Measurements from ENCODE around the gene HSD17B12. TPM values are rescaled to one million over a fixed set of nuclear protein-coding genes. Genes with fewer than 3 reads are reported as not detected.

HSD17B12 gene
- total RNA-seq, 1 donor from 2014 or later: 84.7 TPM

DNA sequence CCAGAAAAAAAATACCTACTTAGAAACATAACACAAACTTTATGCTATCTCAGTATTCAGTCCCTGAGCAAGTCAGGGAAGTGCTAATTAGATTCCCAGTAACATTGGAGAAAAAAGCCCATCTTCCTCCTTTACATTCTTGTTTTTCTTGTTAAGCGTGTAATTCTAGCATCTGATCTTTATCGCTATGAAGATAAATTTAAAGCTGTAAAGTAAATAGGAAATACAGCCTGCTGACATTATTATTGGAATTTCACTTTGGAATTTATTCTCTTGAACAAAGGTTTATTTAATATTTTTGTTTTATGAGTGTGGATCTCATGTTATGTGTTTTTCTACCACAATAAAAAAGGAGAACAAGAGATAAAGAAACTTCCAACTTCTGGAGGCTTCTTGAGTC is 214.0 kb downstream of the HSD17B12 start:
- TF ChIP-seq, protein P1, sequence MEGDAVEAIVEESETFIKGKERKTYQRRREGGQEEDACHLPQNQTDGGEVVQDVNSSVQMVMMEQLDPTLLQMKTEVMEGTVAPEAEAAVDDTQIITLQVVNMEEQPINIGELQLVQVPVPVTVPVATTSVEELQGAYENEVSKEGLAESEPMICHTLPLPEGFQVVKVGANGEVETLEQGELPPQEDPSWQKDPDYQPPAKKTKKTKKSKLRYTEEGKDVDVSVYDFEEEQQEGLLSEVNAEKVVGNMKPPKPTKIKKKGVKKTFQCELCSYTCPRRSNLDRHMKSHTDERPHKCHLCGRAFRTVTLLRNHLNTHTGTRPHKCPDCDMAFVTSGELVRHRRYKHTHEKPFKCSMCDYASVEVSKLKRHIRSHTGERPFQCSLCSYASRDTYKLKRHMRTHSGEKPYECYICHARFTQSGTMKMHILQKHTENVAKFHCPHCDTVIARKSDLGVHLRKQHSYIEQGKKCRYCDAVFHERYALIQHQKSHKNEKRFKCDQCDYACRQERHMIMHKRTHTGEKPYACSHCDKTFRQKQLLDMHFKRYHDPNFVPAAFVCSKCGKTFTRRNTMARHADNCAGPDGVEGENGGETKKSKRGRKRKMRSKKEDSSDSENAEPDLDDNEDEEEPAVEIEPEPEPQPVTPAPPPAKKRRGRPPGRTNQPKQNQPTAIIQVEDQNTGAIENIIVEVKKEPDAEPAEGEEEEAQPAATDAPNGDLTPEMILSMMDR (IDR thresholded peaks at IDR 0.05; ENCODE audit: insufficient read depth, low read length, poor library complexity, severe bottlenecking): no peak
- DNase-seq (ENCODE audit: low read depth): no peak
- H3K4me3 ChIP-seq (ENCODE audit: low read depth, low read length): no peak overlapping the region
- no peaks in the 10 kb centered on the region for H3K27me3 ChIP-seq (ENCODE audit: control insufficient read depth, insufficient read depth, low read length)
- H3K36me3 ChIP-seq (ENCODE audit: control insufficient read depth, insufficient read depth, low read length): peaks cover 2% of the 10 kb centered on the region

- peaks cover 2% of the 10 kb centered on the region for H3K36me3 ChIP-seq (ENCODE audit: control insufficient read depth, insufficient read depth, low read length)
- no peak overlapping the region for H3K4me3 ChIP-seq (ENCODE audit: low read depth, low read length)
- H3K27me3 ChIP-seq (ENCODE audit: control insufficient read depth, insufficient read depth, low read length): no peaks in the 10 kb centered on the region
- DNase-seq (ENCODE audit: low read depth): no peak
- TF ChIP-seq, protein P1 (IDR thresholded peaks at IDR 0.05; ENCODE audit: insufficient read depth, low read length, poor library complexity, severe bottlenecking): no peak
Observed at GRCh38 chr11:43895601-43896000, 215.1 kb downstream of the HSD17B12 start.

GRCh38 chr11:43898574-43898973 is 218.0 kb downstream of the HSD17B12 start:
- Histone ChIP-seq H3K36me3 (ENCODE audit: control insufficient read depth, insufficient read depth, low read length) (no peaks in the 10 kb centered on the region), H3K27me3 (ENCODE audit: control insufficient read depth, insufficient read depth, low read length) (no peaks in the 10 kb centered on the region), H3K4me3 (ENCODE audit: low read depth, low read length) (no peak overlapping the region)
- DNase-seq (ENCODE audit: low read depth): no peak
- TF ChIP-seq, protein P1 (IDR thresholded peaks at IDR 0.05; ENCODE audit: insufficient read depth, low read length, poor library complexity, severe bottlenecking): no peak

GRCh38 chr11:43899094-43899493 is 218.6 kb downstream of the HSD17B12 start:
- H3K36me3 ChIP-seq (ENCODE audit: control insufficient read depth, insufficient read depth, low read length): no peaks in the 10 kb centered on the region
- no peaks in the 10 kb centered on the region for H3K27me3 ChIP-seq (ENCODE audit: control insufficient read depth, insufficient read depth, low read length)
- DNase-seq (ENCODE audit: low read depth): no peak
- TF ChIP-seq, protein P1 (IDR thresholded peaks at IDR 0.05; ENCODE audit: insufficient read depth, low read length, poor library complexity, severe bottlenecking): no peak
- H3K4me3 ChIP-seq (ENCODE audit: low read depth, low read length): no peak overlapping the region

- DNase-seq (ENCODE audit: low read depth): no peak
- no peaks in the 10 kb centered on the region for H3K36me3 ChIP-seq (ENCODE audit: control insufficient read depth, insufficient read depth, low read length)
- TF ChIP-seq, protein P1 (IDR thresholded peaks at IDR 0.05; ENCODE audit: insufficient read depth, low read length, poor library complexity, severe bottlenecking): no peak
- H3K4me3 ChIP-seq (ENCODE audit: low read depth, low read length): no peak overlapping the region
- no peaks in the 10 kb centered on the region for H3K27me3 ChIP-seq (ENCODE audit: control insufficient read depth, insufficient read depth, low read length)
Observed at GRCh38 chr11:43901551-43901950, 221.0 kb downstream of the HSD17B12 start.

GRCh38 chr11:43903078-43903477 is 222.5 kb downstream of the HSD17B12 start:
- DNase-seq (ENCODE audit: low read depth): no peak
- TF ChIP-seq, protein P1 (IDR thresholded peaks at IDR 0.05; ENCODE audit: insufficient read depth, low read length, poor library complexity, severe bottlenecking): no peak
- no peaks in the 10 kb centered on the region for H3K36me3 ChIP-seq (ENCODE audit: control insufficient read depth, insufficient read depth, low read length)
- no peak overlapping the region for H3K4me3 ChIP-seq (ENCODE audit: low read depth, low read length)
- H3K27me3 ChIP-seq (ENCODE audit: control insufficient read depth, insufficient read depth, low read length): no peaks in the 10 kb centered on the region
